Measurements from ENCODE around the gene ACOXL. TPM values are rescaled to one million over a fixed set of nuclear protein-coding genes. Genes with fewer than 3 reads are reported as not detected.

The ACOXL gene
- total and polyA plus RNA-seq, 9 of the 15 experiments (the other 6 are each of a cell fraction or from before 2014, with no cell fraction given), result 0.31 to 0.56 TPM; not detected in 7

GRCh38 chr2:110707386-110707965 lies 24.9 kb upstream of the ACOXL start:
- intact Hi-C loops (cut with micrococcal nuclease), result no loop called here
- H3K36me3 ChIP-seq (ENCODE audit: control insufficient read depth, insufficient read depth, low read length), result no peaks in the 10 kb centered on the region
- H3K27me3 ChIP-seq (ENCODE audit: control insufficient read depth in 2 of 2, insufficient read depth in 2 of 2, low read length in 2 of 2), result peaks cover 0 to 8% of the 10 kb centered on the region in 2 experiments; a peak in 1 of 5 replicates
- TF ChIP-seq EHMT2 (IDR thresholded peaks at IDR 0.05), result no peak
- TF ChIP-seq KAT2B (IDR thresholded peaks at IDR 0.05; ENCODE audit: low read depth, low read length), result no peak
- TF ChIP-seq HDAC6 (IDR thresholded peaks at IDR 0.05; ENCODE audit: low read depth, low read length), result no peak
- TF ChIP-seq BRD4 (IDR thresholded peaks at IDR 0.05), result no peak
- TF ChIP-seq, protein P1, sequence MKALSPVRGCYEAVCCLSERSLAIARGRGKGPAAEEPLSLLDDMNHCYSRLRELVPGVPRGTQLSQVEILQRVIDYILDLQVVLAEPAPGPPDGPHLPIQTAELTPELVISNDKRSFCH (CRISPR knock-in tag; IDR thresholded peaks at IDR 0.05), result no peak
- TF ChIP-seq, protein P1 (tag; IDR thresholded peaks at IDR 0.05), result no peak
- no peak for TF ChIP-seq SLC30A9 (CRISPR knock-in tag; IDR thresholded peaks at IDR 0.05)
- TF ChIP-seq VEZF1 (CRISPR knock-in tag; IDR thresholded peaks at IDR 0.05), result no peak
- no peak for TF ChIP-seq SMARCA5 (IDR thresholded peaks at IDR 0.05)
- TF ChIP-seq MXI1 (IDR thresholded peaks at IDR 0.05; ENCODE audit: low read depth, low read length), result no peak
- no peak for TF ChIP-seq CHD1 (IDR thresholded peaks at IDR 0.05; ENCODE audit: low read length)
- no peak for TF ChIP-seq ZNF449 (CRISPR knock-in tag; IDR thresholded peaks at IDR 0.05)
- TF ChIP-seq, protein P2, sequence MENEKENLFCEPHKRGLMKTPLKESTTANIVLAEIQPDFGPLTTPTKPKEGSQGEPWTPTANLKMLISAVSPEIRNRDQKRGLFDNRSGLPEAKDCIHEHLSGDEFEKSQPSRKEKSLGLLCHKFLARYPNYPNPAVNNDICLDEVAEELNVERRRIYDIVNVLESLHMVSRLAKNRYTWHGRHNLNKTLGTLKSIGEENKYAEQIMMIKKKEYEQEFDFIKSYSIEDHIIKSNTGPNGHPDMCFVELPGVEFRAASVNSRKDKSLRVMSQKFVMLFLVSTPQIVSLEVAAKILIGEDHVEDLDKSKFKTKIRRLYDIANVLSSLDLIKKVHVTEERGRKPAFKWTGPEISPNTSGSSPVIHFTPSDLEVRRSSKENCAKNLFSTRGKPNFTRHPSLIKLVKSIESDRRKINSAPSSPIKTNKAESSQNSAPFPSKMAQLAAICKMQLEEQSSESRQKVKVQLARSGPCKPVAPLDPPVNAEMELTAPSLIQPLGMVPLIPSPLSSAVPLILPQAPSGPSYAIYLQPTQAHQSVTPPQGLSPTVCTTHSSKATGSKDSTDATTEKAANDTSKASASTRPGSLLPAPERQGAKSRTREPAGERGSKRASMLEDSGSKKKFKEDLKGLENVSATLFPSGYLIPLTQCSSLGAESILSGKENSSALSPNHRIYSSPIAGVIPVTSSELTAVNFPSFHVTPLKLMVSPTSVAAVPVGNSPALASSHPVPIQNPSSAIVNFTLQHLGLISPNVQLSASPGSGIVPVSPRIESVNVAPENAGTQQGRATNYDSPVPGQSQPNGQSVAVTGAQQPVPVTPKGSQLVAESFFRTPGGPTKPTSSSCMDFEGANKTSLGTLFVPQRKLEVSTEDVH (IDR thresholded peaks at IDR 0.05; ENCODE audit: low read depth, partially characterized antibody), result no peak
- TF ChIP-seq KLF6 (CRISPR knock-in tag; IDR thresholded peaks at IDR 0.05; ENCODE audit: borderline replicate concordance), result no peak
- TF ChIP-seq ZNF583 (CRISPR knock-in tag; IDR thresholded peaks at IDR 0.05), result no peak
- TF ChIP-seq POLR2G (IDR thresholded peaks at IDR 0.05; ENCODE audit: low read depth, low read length), result no peak
- CTCF ChIA-PET (ENCODE audit: low intra/inter-chr PET ratio), result no interaction called here
- H3K9me3 ChIP-seq (replicated peaks; ENCODE audit: control insufficient read depth, insufficient read depth, low read depth, low read length), result no peaks in the 10 kb centered on the region
- no TSS peak for BruUV-seq (replicated peaks)
- no peaks in the 10 kb centered on the region for H3K4me1 ChIP-seq (replicated peaks in 1 of 2; ENCODE audit: control insufficient read depth in 2 of 2, insufficient read depth in 2 of 2, low read length in 2 of 2)
- H3K27ac ChIP-seq (ENCODE audit: extremely low read depth, low read depth, low read length), result no peak overlapping the region
- no peak overlapping the region for H2AFZ ChIP-seq (ENCODE audit: low read depth, low read length)
- POLR2A ChIA-PET, result interaction anchor here (0.8 kb wide), 1 partner anchor 29 kb away, joined by 3 read pairs; the partner anchor contains the start of gene BUB1
- no peak overlapping the region for H3K9ac ChIP-seq (ENCODE audit: insufficient read depth in 1 of 2, low read depth in 2 of 2, low read length in 2 of 2)
- DNase-seq (ENCODE audit: extremely low read depth in 1 of 4, low spot score in 3 of 4) (no peak), ATAC-seq (no peak), FAIRE-seq (no peak)
- H3K4me2 ChIP-seq (ENCODE audit: insufficient read depth, low read length), result no peak overlapping the region
- in situ Hi-C loops (cut with MboI), result no loop called here
- H3K4me3 ChIP-seq, result no peak overlapping the region
- no peaks in the 10 kb centered on the region for H4K20me1 ChIP-seq (replicated peaks; ENCODE audit: control insufficient read depth, insufficient read depth, low read length)
- H3K9me1 ChIP-seq (ENCODE audit: control insufficient read depth, insufficient read depth, low read length), result no peaks in the 10 kb centered on the region
- WGBS (ENCODE audit: insufficient coverage, low coverage, missing lambda C conversion rate), result 0% methylated on average over 1 of the region's 1 CpG
- H3K79me2 ChIP-seq (ENCODE audit: control insufficient read depth, insufficient read depth, low read length), result no peaks in the 10 kb centered on the region

Data from K562 (cell line).